GM12878 (cell line): Measurements from ENCODE around the gene GALT. TPM values are rescaled to one million over a fixed set of nuclear protein-coding genes. Genes with fewer than 3 reads are reported as not detected.

Experiments used
- ATAC-seq: fragments of 200-7000 bp; cut with Tn5 transposase; 3 replicates; pipeline ENCODE4 v1.9.1; 2020; ENCODE audit warnings: mild to moderate bottlenecking, moderate library complexity
- BruUV-seq: library from RNA; stranded (reverse); fragments of 400-500 nt; replicated peaks from 2 replicates; lab custom pipeline; 2021; lab: Mats Ljungman, UMichigan
- CTCF ChIA-PET: fragments of 300-600 bp; sonication (Branson Sonifier 250); formaldehyde crosslinking; extraction: SDS; loops from one replicate; lab custom pipeline; 2021; ENCODE audit warnings: inconsistent platforms; lab: Yijun Ruan, JAX
- POLR2A ChIA-PET: fragments of 350-600 bp; formaldehyde crosslinking; extraction: SDS; loops from one replicate; lab custom pipeline; 2021; ENCODE audit warnings: inconsistent platforms; lab: Charles Lee
- RAD21 ChIA-PET: fragments of 300-600 bp; sonication (Branson Sonifier 250); formaldehyde crosslinking; loops from one replicate; lab custom pipeline; 2023; ENCODE audit warnings: antibody characterized with exemption; ENCODE audit not compliant: unreplicated experiment; lab: Charles Lee
- SMC1A ChIA-PET: fragments of 300-600 bp; sonication (Branson Sonifier 250); formaldehyde crosslinking; loops from one replicate; lab custom pipeline; 2023; ENCODE audit not compliant: unreplicated experiment, uncharacterized antibody; lab: Charles Lee
- DNase-seq: peaks from one replicate; pipeline ENCODE4 v3.0.0-alpha.2; 2011; ENCODE audit warnings: low read depth, low spot score
- FAIRE-seq: peaks from 3 replicates; lab custom pipeline; 2011; peaks lifted over from hg19 to GRCh38; lab: Jason Lieb, UNC
- H2AFZ ChIP-seq: 2 replicates; pipeline ENCODE4 v1.6.0; 2011; ENCODE audit warnings: low read depth, low read length, control low read depth; ENCODE audit not compliant: control insufficient read depth
- H3K27ac ChIP-seq: 2 replicates; pipeline ENCODE4 v1.5.1; 2011; ENCODE audit warnings: control low read depth; ENCODE audit not compliant: control insufficient read depth, insufficient read depth
- H3K27me3 ChIP-seq, 2 experiments: replicated peaks in 1 of 2; 2 replicates each; pipeline versions ENCODE4 v1.6.0 to v1.6.1; 2011; ENCODE audit warnings: low read length in 1 of 2; ENCODE audit not compliant: control insufficient read depth in 2 of 2, insufficient read depth in 2 of 2
- H3K36me3 ChIP-seq, 2 experiments: 2 replicates each; pipeline ENCODE4 v1.5.1; 2011; ENCODE audit warnings: low read length in 1 of 2; ENCODE audit not compliant: control insufficient read depth in 2 of 2, insufficient read depth in 2 of 2
- H3K4me1 ChIP-seq: 2 replicates; pipeline ENCODE4 v1.6.1; 2011; ENCODE audit warnings: mild to moderate bottlenecking, low read length, moderate library complexity, mixed read lengths; ENCODE audit not compliant: control insufficient read depth, insufficient read depth
- H3K4me2 ChIP-seq: 2 replicates; pipeline ENCODE4 v1.6.0; 2011; ENCODE audit warnings: control low read depth; ENCODE audit not compliant: control insufficient read depth, insufficient read depth
- H3K4me3 ChIP-seq: fragments of 200-600 bp; sonication (generic); 2 replicates; pipeline ENCODE4 v1.5.1; 2016
- H3K79me2 ChIP-seq: 2 replicates; pipeline ENCODE4 v1.6.0; 2011; ENCODE audit warnings: low read length; ENCODE audit not compliant: control insufficient read depth, insufficient read depth
- H3K9ac ChIP-seq: 2 replicates; pipeline ENCODE4 v1.8.0; 2011; ENCODE audit warnings: low read length, control low read depth, mixed read lengths; ENCODE audit not compliant: control insufficient read depth, insufficient read depth
- H3K9me3 ChIP-seq: replicated peaks from 3 replicates; pipeline ENCODE4 v1.5.1; 2011; ENCODE audit warnings: mild to moderate bottlenecking, low read length; ENCODE audit not compliant: control insufficient read depth, insufficient read depth
- H4K20me1 ChIP-seq: 2 replicates; pipeline ENCODE4 v1.6.0; 2011; ENCODE audit not compliant: control insufficient read depth, insufficient read depth
- ATF7 ChIP-seq: fragments of 450-650 bp; IDR thresholded peaks from 2 replicates; pipeline ENCODE4 v1.6.1; 2016; ENCODE audit warnings: low read depth, mild to moderate bottlenecking
- CHD1 ChIP-seq: IDR thresholded peaks from 2 replicates; pipeline ENCODE4 v1.6.1; 2012; ENCODE audit warnings: low read depth, low read length, improper control_type of control experiment
- CHD4 ChIP-seq: fragments of 200-600 bp; sonication (generic); IDR thresholded peaks from 2 replicates; pipeline ENCODE4 v1.6.1; 2016; ENCODE audit warnings: mild to moderate bottlenecking
- CUX1 ChIP-seq: IDR thresholded peaks from 2 replicates; pipeline ENCODE4 v1.6.1; 2012; ENCODE audit warnings: improper control_type of control experiment, low read depth, low read length; ENCODE audit not compliant: insufficient replicate concordance
- ETV6 ChIP-seq, 2 experiments: fragments of 450-650 bp in 1 of 2; IDR thresholded peaks in 1 of 2; conservative IDR thresholded peaks in 1 of 2; 2 replicates each; pipeline ENCODE4 v1.6.1; 2014; ENCODE audit warnings: antibody characterized with exemption in 1 of 2, borderline replicate concordance in 1 of 2, low read depth in 1 of 2, mild to moderate bottlenecking in 1 of 2, moderate library complexity in 1 of 2
- HDAC6 ChIP-seq: fragments of 200-600 bp; sonication (generic); IDR thresholded peaks from one replicate; pipeline ENCODE4 v1.8.0; 2017; ENCODE audit warnings: antibody characterized with exemption; ENCODE audit not compliant: unreplicated experiment
- HSF1 ChIP-seq: fragments of 150-350 bp; IDR thresholded peaks from 2 replicates; pipeline ENCODE4 v1.6.1; 2014; ENCODE audit warnings: mild to moderate bottlenecking, low read depth, low read length
- KLF5 ChIP-seq: fragments of 450-650 bp; IDR thresholded peaks from 2 replicates; pipeline ENCODE4 v1.6.1; 2014; ENCODE audit warnings: mild to moderate bottlenecking; ENCODE audit not compliant: partially characterized antibody
- LARP7 ChIP-seq: fragments of 450-650 bp; IDR thresholded peaks from 2 replicates; pipeline ENCODE4 v1.6.1; 2017; ENCODE audit warnings: mild to moderate bottlenecking
- PKNOX1 ChIP-seq: fragments of 450-650 bp; IDR thresholded peaks from 2 replicates; pipeline ENCODE4 v1.6.1; 2016; ENCODE audit warnings: mild to moderate bottlenecking
- SIX5 ChIP-seq: IDR thresholded peaks from 2 replicates; pipeline ENCODE4 v1.6.1; 2011; ENCODE audit warnings: mild to moderate bottlenecking, low read depth, low read length, moderate library complexity; ENCODE audit not compliant: severe bottlenecking
- SMAD5 ChIP-seq: IDR thresholded peaks from 2 replicates; pipeline ENCODE4 v1.6.1; 2016; ENCODE audit warnings: antibody characterized with exemption, low read depth
- WRNIP1 ChIP-seq: IDR thresholded peaks from 2 replicates; pipeline ENCODE4 v1.6.1; 2011; ENCODE audit warnings: low read depth, low read length, improper control_type of control experiment, borderline replicate concordance
- YY1 ChIP-seq: IDR thresholded peaks from 2 replicates; pipeline ENCODE4 v1.6.1; 2011; ENCODE audit warnings: low read depth, mild to moderate bottlenecking, low read length
- ZNF207 ChIP-seq: fragments of 450-650 bp; IDR thresholded peaks from 2 replicates; pipeline ENCODE4 v1.6.1; 2014; ENCODE audit warnings: antibody characterized with exemption, mild to moderate bottlenecking, borderline replicate concordance
- ZSCAN29 ChIP-seq: fragments of 450-650 bp; IDR thresholded peaks from 2 replicates; pipeline ENCODE4 v1.6.1; 2017; ENCODE audit warnings: mild to moderate bottlenecking, moderate library complexity
- WGBS: methylation state at CpG from one replicate; pipeline ENCODE4 v1.1.6; 2016; ENCODE audit warnings: low lambda C conversion rate; ENCODE audit not compliant: insufficient replicate concordance, insufficient coverage; ENCODE audit errors: missing lambda C conversion rate; 5-methylcytosine and 5-hydroxymethylcytosine counted together
- in situ Hi-C: fragments of 300-500 bp; cut with MboI; formaldehyde crosslinking; loops from 9 replicates; pipeline ENCODE4 v1.14.3; 2018; ENCODE audit warnings: mixed read lengths
- intact Hi-C: fragments of 100-400 bp; cut with micrococcal nuclease; formaldehyde crosslinking; loops from one replicate; pipeline ENCODE4 v1.14.2; 2022; ENCODE audit not compliant: unreplicated experiment
- polyA plus RNA-seq, 11 experiments: library from polyadenylated mRNA; depleted of rRNA in 4 of 11; unstranded in 6 of 11; stranded (reverse) in 5 of 11; fragments of >200 nt; fragmentation: Nextera tagmentation in 4 of 11; fragmentation: Illumina TruSeq in 1 of 11; extraction: Ambion mirVana in 4 of 11; extraction: Trizol in 1 of 11; gene quantifications; 1 replicate in 1 of 11; 2 replicates in 10 of 11; pipeline versions ENCODE4 v1.2.1 to v1.2.3, GENCODE V29; 2011 to 2016; ENCODE audit warnings: inconsistent platforms in 2 of 11, missing spikeins in 2 of 11, low read depth in 1 of 11
- total RNA-seq, 4 experiments: library from RNA; depleted of rRNA in 3 of 4; stranded (reverse); fragments of >200 nt in 3 of 4; fragmentation: Illumina TruSeq in 1 of 4; extraction: Trizol in 1 of 4; gene quantifications; 2 replicates each; pipeline versions ENCODE4 v1.2.1 to v1.2.3, GENCODE V29; 2013 to 2021

Gene GALT
- total and polyA plus RNA-seq, 10 of the 15 experiments (the other 5 are each of a cell fraction or from before 2014, with no cell fraction given), result 9.3 to 34.1 (median 26.9) TPM

- TF ChIP-seq ZNF207 (no peak), PKNOX1 (no peak), ATF7 (no peak), LARP7 (no peak), WRNIP1 (no peak), SIX5 (no peak)
Measured at GRCh38 chr9:34688329-34689115, 42.0 kb downstream of the GALT start (continued).

GRCh38 chr9:34689116-34689470 lies 42.6 kb downstream of the GALT start:
- ATAC-seq (no peak), FAIRE-seq (no peak), DNase-seq (no peak)
- in situ Hi-C loops, result no loop called here
- Histone ChIP-seq H3K9me3 (no peaks in the 10 kb centered on the region), H3K4me1 (peaks cover 16% of the 10 kb centered on the region), H3K4me2 (no peak overlapping the region), H3K79me2 (no peaks in the 10 kb centered on the region), H3K36me3 (no peaks in the 10 kb centered on the region), H3K9ac (no peak overlapping the region), H4K20me1 (no peaks in the 10 kb centered on the region), H2AFZ (no peak overlapping the region), H3K27ac (no peak overlapping the region), H3K27me3 (no peaks in the 10 kb centered on the region; a peak in 2 of 4 replicates), H3K4me3 (no peak overlapping the region)
- intact Hi-C loops, result no loop called here
- SMC1A ChIA-PET, result no interaction called here
- POLR2A ChIA-PET, result no interaction called here
- no TSS peak for BruUV-seq
- 4% methylated on average over 4 of the region's 4 CpGs for WGBS
- RAD21 ChIA-PET, result no interaction called here
- CTCF ChIA-PET, result no interaction called here
- TF ChIP-seq KLF5 (no peak), ZSCAN29 (no peak), LARP7 (no peak), CHD1 (no peak), SMAD5 (no peak), SIX5 (no peak), HSF1 (no peak), ETV6 (conservative IDR thresholded peaks at IDR 0.05 in 1 of 2, IDR thresholded peaks at IDR 0.05 in 1 of 2; ENCODE audit: borderline replicate concordance in 1 of 2, low read depth in 1 of 2) (no peak), CHD4 (no peak), YY1 (no peak), CUX1 (no peak), HDAC6 (no peak)
